Heart right ventricle (tissue), 16 donors: ENCODE measurements around the gene NLRC4. TPM values are rescaled to one million over a fixed set of nuclear protein-coding genes. Genes with fewer than 3 reads are reported as not detected.
"Not testable (repeated sequence)": the region's sequence is repeated elsewhere in the genome, so short reads cannot be mapped to it uniquely, and the experiment has no call there.

Experiments
- ATAC-seq, 8 donors: fragments of 200-7000 bp; cut with Tn5 transposase; one replicate each; pipeline ENCODE4 v1.9.1; 2020; ENCODE audit warnings: mild to moderate bottlenecking in 8 of 8, moderate library complexity in 8 of 8, moderate number of reproducible peaks in 1 of 8
- DNase-seq, 2 donors: peaks; one replicate each; pipeline ENCODE4 v3.0.0-alpha.2; 2020
- H3K27ac ChIP-seq, 10 donors: fragments of 200-600 bp; sonication (generic) in 2 of 10; one replicate each; pipeline versions ENCODE4 v1.5.0 to v1.8.0; 2020 to 2022; ENCODE audit warnings: mild to moderate bottlenecking in 3 of 10
- H3K27me3 ChIP-seq, 7 donors: fragments of 200-600 bp; one replicate each; pipeline ENCODE4 v1.8.0; 2021 to 2022; ENCODE audit warnings: mild to moderate bottlenecking in 2 of 7
- H3K36me3 ChIP-seq, 9 donors: fragments of 200-600 bp; sonication (generic) in 1 of 9; one replicate each; pipeline versions ENCODE4 v1.5.0 to v1.8.0; 2020 to 2022; ENCODE audit warnings: mild to moderate bottlenecking in 2 of 9
- H3K4me1 ChIP-seq, 9 donors: fragments of 200-600 bp; sonication (generic) in 1 of 9; one replicate each; pipeline versions ENCODE4 v1.5.0 to v1.8.0; 2020 to 2022; ENCODE audit warnings: mild to moderate bottlenecking in 4 of 9
- H3K4me3 ChIP-seq, 10 donors: fragments of 200-600 bp; sonication (generic) in 2 of 10; one replicate each; pipeline versions ENCODE4 v1.5.0 to v1.8.0; 2020 to 2022; ENCODE audit warnings: mild to moderate bottlenecking in 7 of 10, moderate library complexity in 2 of 10
- H3K9me3 ChIP-seq, 11 donors: fragments of 200-600 bp in 10 of 11; sonication (generic) in 2 of 11; one replicate each; pipeline versions ENCODE4 v1.5.0 to v1.8.0; 2013 to 2022; ENCODE audit warnings: mild to moderate bottlenecking in 2 of 11, control low read depth in 1 of 11, moderate library complexity in 1 of 11
- WGBS, 2 donors: extraction: QIAGEN DNeasy Blood & Tissue Kit; methylation state at CpG; one replicate each; pipeline ENCODE4 v1.1.7; 2013; ENCODE audit warnings: inconsistent platforms in 1 of 2; 5-methylcytosine and 5-hydroxymethylcytosine counted together
- intact Hi-C, 10 donors: fragments of 100-400 bp; cut with DNase I; formaldehyde crosslinking; loops; one replicate each; pipeline versions ENCODE4 v1.11.1 to v1.14.2; 2022
- long read RNA-seq, 3 donors: library from polyadenylated mRNA; unstranded; transcript quantifications; one replicate each; pipeline ENCODE4 v2.0.0, GENCODE V29; 2020 to 2021
- polyA plus RNA-seq, 2 donors: library from polyadenylated mRNA; stranded (reverse); fragments of 200-250 nt; gene quantifications; one replicate each; pipeline ENCODE4 v1.2.3, GENCODE V29; 2013
- total RNA-seq, 10 donors: library from RNA; stranded (reverse); fragmentation: NEBNext Ultra II Directional in 3 of 10; extraction: Animal tissue kit (Norgen Biotek cat#: 25700) in 3 of 10; gene quantifications; one replicate each; pipeline versions ENCODE4 v1.2.1 to v1.2.4, GENCODE V29; 2021 to 2023
- TF ChIP-seq, protein P1 (sequence below), 9 donors: fragments of 200-600 bp; sonication (generic) in 2 of 9; IDR thresholded peaks; one replicate each; pipeline versions ENCODE4 v1.5.0 to v1.8.0; 2021 to 2022; ENCODE audit warnings: antibody characterized with exemption in 9 of 9, mild to moderate bottlenecking in 5 of 9, moderate library complexity in 1 of 9
- donor health status: Arrhythmogenic right ventricular cardiomyopathy.
- donor health status: ischemic (EF 13 %, LVEDD 7.1; RV severe dilation, severe dysfunction).
- donor health status: healthy with polysubstance abuse.
- donor health status: DM: no; HTN: yes; CAD: no.
- donor health status: DM: no; HTN: no; CAD: no.
- donor health status: ischemic (EF 25% LVEDD 6.9; RV normal size, moderate dysfunction).
- donor health status: ischemic (EF 25% LVEDD 5.7; RV mildly dilated, moderate dysfunction).
- donor health status: healthy.
- donor health status: DM: yes; HTN: yes; CAD: no.
- donor health status: Ischemic cardiomyopathy.
- donor health status: ischemic (EF 35%, LVEDD 5.7; RV mildly dilated, moderate dysfunction).
- donor health status: nonischemic (EF 11% LVEDD 7.7; RV severe dilation, severe dysfunction).
- donor health status: DM: yes; HTN: yes; CAD: no.
- donor health status: PGD.
- donor health status: ischemic (EF 29% LVEDD 5.4; RV normal size, mild dysfunction).
- donor health status: nonischemic (EF 23%, LVEDD 6.1; RV moderate dilation, normal function).

The NLRC4 gene
- total RNA-seq (1 to 10 TPM in 3 of 10 donors, under 1 TPM in 7; 0.42 to 3.2 (median 0.66) TPM), polyA plus RNA-seq (under 1 TPM; 0.38 to 0.59 TPM)
- long read RNA-seq, donor 1, partial matches to known transcripts: 0 of 2 reads
- long read RNA-seq, donor 1, other reads (novel, unspliced or antisense): 1 of 2 reads
- long read RNA-seq, donor 2, partial matches to known transcripts: 0 of 3 reads
- long read RNA-seq, donor 2, other reads (novel, unspliced or antisense): 1 of 3 reads
- long read RNA-seq, donor 3, partial matches to known transcripts: 0 of 1 reads
- long read RNA-seq, donor 3, other reads (novel, unspliced or antisense): 0 of 1 reads

- peaks cover 0 to 5% (median 0%) of the 10 kb centered on the region in 7 donors for H3K27me3 ChIP-seq
- DNase-seq (no peak), ATAC-seq (peak in 6 of 8 donors; percentile 53 to 71 (median 64))
- WGBS, 2 donors: 75 to 81% methylated on average over 7 of the region's 7 CpGs
- H3K27ac ChIP-seq: peak within 1 kb of the TSS; percentile 13 to 93 (median 56)
- intact Hi-C loops: no loop called here
- TF ChIP-seq, protein P1, sequence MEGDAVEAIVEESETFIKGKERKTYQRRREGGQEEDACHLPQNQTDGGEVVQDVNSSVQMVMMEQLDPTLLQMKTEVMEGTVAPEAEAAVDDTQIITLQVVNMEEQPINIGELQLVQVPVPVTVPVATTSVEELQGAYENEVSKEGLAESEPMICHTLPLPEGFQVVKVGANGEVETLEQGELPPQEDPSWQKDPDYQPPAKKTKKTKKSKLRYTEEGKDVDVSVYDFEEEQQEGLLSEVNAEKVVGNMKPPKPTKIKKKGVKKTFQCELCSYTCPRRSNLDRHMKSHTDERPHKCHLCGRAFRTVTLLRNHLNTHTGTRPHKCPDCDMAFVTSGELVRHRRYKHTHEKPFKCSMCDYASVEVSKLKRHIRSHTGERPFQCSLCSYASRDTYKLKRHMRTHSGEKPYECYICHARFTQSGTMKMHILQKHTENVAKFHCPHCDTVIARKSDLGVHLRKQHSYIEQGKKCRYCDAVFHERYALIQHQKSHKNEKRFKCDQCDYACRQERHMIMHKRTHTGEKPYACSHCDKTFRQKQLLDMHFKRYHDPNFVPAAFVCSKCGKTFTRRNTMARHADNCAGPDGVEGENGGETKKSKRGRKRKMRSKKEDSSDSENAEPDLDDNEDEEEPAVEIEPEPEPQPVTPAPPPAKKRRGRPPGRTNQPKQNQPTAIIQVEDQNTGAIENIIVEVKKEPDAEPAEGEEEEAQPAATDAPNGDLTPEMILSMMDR (IDR thresholded peaks at IDR 0.05): no peak
- no peaks in the 10 kb centered on the region for H3K36me3 ChIP-seq
- peaks cover 0 to 23% (median 0%) of the 10 kb centered on the region in 9 donors for H3K4me1 ChIP-seq
- no peaks in the 10 kb centered on the region for H3K9me3 ChIP-seq
- peak within 1 kb of the TSS in 2 of 10 donors; percentile 2 to 52 for H3K4me3 ChIP-seq
These were observed at the start of gene NLRC4 for GRCh38 chr2:32264422-32265105. NLRC4 (minus strand) TSS chr2:32264886; CDS start chr2:32256775, 8,111 bp downstream.

- intact Hi-C loops: no loop called here
- peaks cover 0 to 85% (median 19%) of the 10 kb centered on the region in 9 donors for H3K36me3 ChIP-seq
These were observed 45.9 kb upstream of the NLRC4 start for GRCh38 chr2:32310577-32310976.

GRCh38 chr2:32293966-32294562 is 29.4 kb upstream of the NLRC4 start:
- Histone ChIP-seq H3K36me3 (peaks cover 0 to 68% (median 18%) of the 10 kb centered on the region in 9 donors), H3K4me1 (peaks cover 2 to 37% (median 23%) of the 10 kb centered on the region in 9 donors), H3K9me3 (peaks cover 0 to 11% (median 5%) of the 10 kb centered on the region in 11 donors)
- H3K27ac ChIP-seq, H3K27me3 ChIP-seq, DNase-seq, H3K4me3 ChIP-seq, intact Hi-C loops, ATAC-seq: not testable (repeated sequence)
- WGBS, 2 donors: 97% methylated on average over 31 to 43 of the region's 43 CpGs

More at GRCh38 chr2:32310577-32310976, 45.9 kb upstream of the NLRC4 start:
- ATAC-seq (no peak), DNase-seq (no peak)
- WGBS, 2 donors: 97 to 99% methylated on average over 7 of the region's 7 CpGs
- TF ChIP-seq, protein P1 (IDR thresholded peaks at IDR 0.05): no peak
- no peaks in the 10 kb centered on the region for H3K4me1 ChIP-seq
- no peaks in the 10 kb centered on the region for H3K27me3 ChIP-seq
- no peaks in the 10 kb centered on the region for H3K9me3 ChIP-seq
- no peak overlapping the region for H3K4me3 ChIP-seq
- H3K27ac ChIP-seq: no peak overlapping the region

GRCh38 chr2:32293493-32293892 is 28.8 kb upstream of the NLRC4 start:
- Histone ChIP-seq H3K4me1 (peaks cover 3 to 42% (median 29%) of the 10 kb centered on the region in 9 donors), H3K36me3 (peaks cover 0 to 62% (median 18%) of the 10 kb centered on the region in 9 donors), H3K9me3 (peaks cover 0 to 11% (median 5%) of the 10 kb centered on the region in 11 donors)
- H3K4me3 ChIP-seq, DNase-seq, H3K27ac ChIP-seq, intact Hi-C loops, ATAC-seq, H3K27me3 ChIP-seq: not testable (repeated sequence)
- 97 to 99% methylated on average over 15 of the region's 26 CpGs for WGBS, 2 donors

GRCh38 chr2:32291746-32292145 is 27.1 kb upstream of the NLRC4 start:
- intact Hi-C loops: no loop called here
- peaks cover 3 to 58% (median 40%) of the 10 kb centered on the region in 9 donors for H3K4me1 ChIP-seq
- H3K9me3 ChIP-seq: peaks cover 0 to 11% (median 5%) of the 10 kb centered on the region in 11 donors
- DNase-seq (no peak), ATAC-seq (no peak)
- no peaks in the 10 kb centered on the region for H3K27me3 ChIP-seq
- TF ChIP-seq, protein P1 (IDR thresholded peaks at IDR 0.05): no peak
- no peak overlapping the region for H3K4me3 ChIP-seq
- peaks cover 0 to 51% (median 18%) of the 10 kb centered on the region in 9 donors for H3K36me3 ChIP-seq
- peak overlapping the region in 6 of 10 donors; percentile 5 to 51 (median 20) for H3K27ac ChIP-seq
- 23 to 47% methylated on average over 2 of the region's 2 CpGs for WGBS, 2 donors
